ENCODE measurements around the gene RAB44.

Gene RAB44

GRCh38 chr6:36757206-36757605, 59.6 kb downstream of the RAB44 start:
- Histone ChIP-seq H3K79me2 (ENCODE audit: control insufficient read depth, low read length) (no peaks in the 10 kb centered on the region), H3K27me3 (ENCODE audit: control insufficient read depth, low read length) (peaks cover 3% of the 10 kb centered on the region), H3K36me3 (ENCODE audit: control insufficient read depth, low read length) (no peaks in the 10 kb centered on the region), H3K9me3 (ENCODE audit: control insufficient read depth, insufficient read depth, low read length) (no peaks in the 10 kb centered on the region), H3K4me3 (ENCODE audit: low read length) (peak overlapping the region; percentile 26), H4K20me1 (ENCODE audit: control insufficient read depth, insufficient read depth, low read depth, low read length) (no peaks in the 10 kb centered on the region), H3K27ac (ENCODE audit: low read depth, low read length) (no peak overlapping the region), H3K9me2 (replicated peaks; ENCODE audit: control insufficient read depth, low read length) (no peaks in the 10 kb centered on the region), H3K4me1 (ENCODE audit: control insufficient read depth, low read length) (peaks cover 44% of the 10 kb centered on the region), H3K4me2 (ENCODE audit: low read length) (peak overlapping the region; percentile 52), H3F3A (ENCODE audit: control insufficient read depth, insufficient read depth) (no peaks in the 10 kb centered on the region)
- TF ChIP-seq EZH2phosphoT487 (IDR thresholded peaks at IDR 0.05; ENCODE audit: borderline replicate concordance, low read length) (no peak), CTCF (IDR thresholded peaks at IDR 0.05; ENCODE audit: low read depth, low read length, poor library complexity, severe bottlenecking) (no peak)

GRCh38 chr6:36757943-36758508, 60.4 kb downstream of the RAB44 start:
- Histone ChIP-seq H3K27me3 (ENCODE audit: control insufficient read depth, low read length) (peaks cover 3% of the 10 kb centered on the region), H3K4me2 (ENCODE audit: low read length) (peak overlapping the region; percentile 52), H3K4me3 (ENCODE audit: low read length) (no peak overlapping the region), H3F3A (ENCODE audit: control insufficient read depth, insufficient read depth) (no peaks in the 10 kb centered on the region), H3K9me3 (ENCODE audit: control insufficient read depth, insufficient read depth, low read length) (no peaks in the 10 kb centered on the region), H3K9me2 (replicated peaks; ENCODE audit: control insufficient read depth, low read length) (no peaks in the 10 kb centered on the region), H3K36me3 (ENCODE audit: control insufficient read depth, low read length) (no peaks in the 10 kb centered on the region), H4K20me1 (ENCODE audit: control insufficient read depth, insufficient read depth, low read depth, low read length) (no peaks in the 10 kb centered on the region), H3K79me2 (ENCODE audit: control insufficient read depth, low read length) (no peaks in the 10 kb centered on the region), H3K4me1 (ENCODE audit: control insufficient read depth, low read length) (peaks cover 41% of the 10 kb centered on the region), H3K27ac (ENCODE audit: low read depth, low read length) (no peak overlapping the region)
- TF ChIP-seq EZH2phosphoT487 (IDR thresholded peaks at IDR 0.05; ENCODE audit: borderline replicate concordance, low read length), result no peak
- TF ChIP-seq CTCF (IDR thresholded peaks at IDR 0.05; ENCODE audit: low read depth, low read length, poor library complexity, severe bottlenecking), result no peak

DNA sequence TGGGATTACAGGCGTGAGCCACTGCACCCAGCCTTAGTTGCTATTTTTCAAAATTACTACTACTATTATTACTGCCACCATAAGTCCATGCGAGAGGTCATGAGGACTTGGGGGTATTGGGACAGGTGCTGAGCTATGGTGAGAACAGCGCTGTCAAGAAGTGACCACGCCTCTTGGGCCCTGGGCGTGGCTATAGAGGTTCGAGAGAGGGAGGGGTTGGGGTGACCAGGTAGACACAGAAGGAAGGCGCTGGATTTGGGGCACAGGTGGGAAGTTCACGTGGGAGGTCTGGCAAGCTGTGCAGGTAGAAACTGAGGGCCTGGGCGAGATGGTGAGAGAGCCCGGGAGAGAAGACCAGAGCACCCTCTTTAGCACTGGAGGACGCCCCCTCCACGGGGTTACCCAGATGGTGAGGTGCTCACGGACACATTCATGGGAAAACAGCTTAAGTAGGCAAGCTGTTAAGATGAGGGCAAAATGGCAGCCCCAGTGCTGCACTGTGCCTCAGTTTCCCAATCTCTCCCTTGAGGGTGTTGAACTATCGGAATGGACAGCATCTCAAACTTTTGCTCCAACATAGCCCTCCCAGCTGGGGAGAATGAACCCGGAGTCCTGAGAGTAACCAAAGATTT, 61.0 kb downstream of the RAB44 start:
- Histone ChIP-seq H3K9me2 (replicated peaks; ENCODE audit: control insufficient read depth, low read length) (no peaks in the 10 kb centered on the region), H3K27ac (ENCODE audit: low read depth, low read length) (no peak overlapping the region), H4K20me1 (ENCODE audit: control insufficient read depth, insufficient read depth, low read depth, low read length) (no peaks in the 10 kb centered on the region), H3K27me3 (ENCODE audit: control insufficient read depth, low read length) (peaks cover 3% of the 10 kb centered on the region), H3K4me2 (ENCODE audit: low read length) (peak overlapping the region; percentile 25; the same call in 1 of the 2 replicates), H3K4me1 (ENCODE audit: control insufficient read depth, low read length) (peaks cover 39% of the 10 kb centered on the region), H3K4me3 (ENCODE audit: low read length) (no peak overlapping the region), H3F3A (ENCODE audit: control insufficient read depth, insufficient read depth) (no peaks in the 10 kb centered on the region), H3K79me2 (ENCODE audit: control insufficient read depth, low read length) (no peaks in the 10 kb centered on the region), H3K36me3 (ENCODE audit: control insufficient read depth, low read length) (no peaks in the 10 kb centered on the region), H3K9me3 (ENCODE audit: control insufficient read depth, insufficient read depth, low read length) (no peaks in the 10 kb centered on the region)
- TF ChIP-seq EZH2phosphoT487 (IDR thresholded peaks at IDR 0.05; ENCODE audit: borderline replicate concordance, low read length), result no peak
- no peak for TF ChIP-seq CTCF (IDR thresholded peaks at IDR 0.05; ENCODE audit: low read depth, low read length, poor library complexity, severe bottlenecking)
